ENCODE measurements around the gene PSMD8.

DNA sequence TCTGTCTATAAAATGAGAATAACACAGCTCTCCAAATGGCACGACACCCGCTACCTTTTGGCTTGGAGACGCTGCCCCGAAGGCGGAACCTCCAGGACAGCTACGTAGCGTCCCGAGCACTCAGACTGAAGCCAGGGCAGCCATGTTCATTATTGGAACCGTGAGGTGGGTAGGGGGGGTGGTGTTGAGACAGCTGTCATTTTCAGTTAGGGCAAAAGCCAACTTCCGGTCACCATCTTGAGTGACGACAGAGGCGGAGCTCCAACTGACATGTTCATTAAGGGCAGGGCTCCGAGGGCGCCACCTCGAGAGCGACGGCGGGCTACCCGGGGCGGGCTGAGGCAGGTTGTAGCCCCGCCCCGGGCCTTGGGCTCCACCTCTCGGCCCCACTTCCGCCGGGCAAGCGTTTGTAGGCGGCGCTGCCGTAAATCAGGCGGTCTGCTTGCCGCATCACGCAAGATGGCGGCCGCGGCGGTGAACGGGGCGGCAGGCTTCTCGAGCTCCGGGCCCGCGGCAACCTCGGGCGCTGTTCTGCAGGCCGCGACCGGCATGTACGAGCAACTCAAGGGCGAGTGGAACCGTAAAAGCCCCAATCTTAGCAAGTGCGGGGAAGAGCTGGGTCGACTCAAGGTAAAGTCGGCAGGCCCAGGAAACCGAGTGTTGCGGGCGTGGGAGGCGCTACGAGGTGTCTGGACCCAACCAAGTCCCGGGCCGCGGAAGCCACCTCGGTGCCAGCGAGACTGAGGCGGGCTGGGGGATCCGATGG is at the start of gene PSMD8:
- TF ChIP-seq, protein P1, sequence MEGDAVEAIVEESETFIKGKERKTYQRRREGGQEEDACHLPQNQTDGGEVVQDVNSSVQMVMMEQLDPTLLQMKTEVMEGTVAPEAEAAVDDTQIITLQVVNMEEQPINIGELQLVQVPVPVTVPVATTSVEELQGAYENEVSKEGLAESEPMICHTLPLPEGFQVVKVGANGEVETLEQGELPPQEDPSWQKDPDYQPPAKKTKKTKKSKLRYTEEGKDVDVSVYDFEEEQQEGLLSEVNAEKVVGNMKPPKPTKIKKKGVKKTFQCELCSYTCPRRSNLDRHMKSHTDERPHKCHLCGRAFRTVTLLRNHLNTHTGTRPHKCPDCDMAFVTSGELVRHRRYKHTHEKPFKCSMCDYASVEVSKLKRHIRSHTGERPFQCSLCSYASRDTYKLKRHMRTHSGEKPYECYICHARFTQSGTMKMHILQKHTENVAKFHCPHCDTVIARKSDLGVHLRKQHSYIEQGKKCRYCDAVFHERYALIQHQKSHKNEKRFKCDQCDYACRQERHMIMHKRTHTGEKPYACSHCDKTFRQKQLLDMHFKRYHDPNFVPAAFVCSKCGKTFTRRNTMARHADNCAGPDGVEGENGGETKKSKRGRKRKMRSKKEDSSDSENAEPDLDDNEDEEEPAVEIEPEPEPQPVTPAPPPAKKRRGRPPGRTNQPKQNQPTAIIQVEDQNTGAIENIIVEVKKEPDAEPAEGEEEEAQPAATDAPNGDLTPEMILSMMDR (IDR thresholded peaks at IDR 0.05 in 4 of 5, conservative IDR thresholded peaks at IDR 0.05 in 1 of 5) = peak in 3 of 5 experiments; percentile 6 to 34 (median 16)
- TF ChIP-seq POLR2A (IDR thresholded peaks at IDR 0.05) = peak; percentile 99
